K562 (cell line): ENCODE measurements around the gene IMMP2L. TPM values are rescaled to one million over a fixed set of nuclear protein-coding genes. Genes with fewer than 3 reads are reported as not detected.

ENCODE experiments used
- ATAC-seq: fragments of 200-7000 bp; cut with Tn5 transposase; 3 replicates; pipeline ENCODE4 v1.9.1; 2020; ENCODE audit warnings: moderate library complexity
- BruUV-seq: library from RNA; stranded (reverse); fragments of 400-500 nt; replicated peaks from 2 replicates; lab custom pipeline; 2021; lab: Mats Ljungman, UMichigan
- CTCF ChIA-PET: fragments of 300-600 bp; formaldehyde crosslinking; extraction: SDS; loops from one replicate; lab custom pipeline; 2021; ENCODE audit warnings: low intra/inter-chr PET ratio; lab: Yijun Ruan, JAX
- POLR2A ChIA-PET: fragments of 300-600, 350-650 bp; sonication (Branson Sonifier 250); formaldehyde crosslinking; extraction: SDS; loops from one replicate; lab custom pipeline; 2021; ENCODE audit warnings: antibody characterized with exemption, inconsistent platforms; lab: Yijun Ruan, JAX
- DNase-seq, 4 experiments: peaks; one replicate each; pipeline versions ENCODE4 v3.0.0 to v3.0.0-alpha.2; 2011 to 2018; ENCODE audit warnings: low spot score in 3 of 4, mixed read lengths in 3 of 4; ENCODE audit errors: extremely low read depth in 1 of 4
- FAIRE-seq: peaks from 2 replicates; lab custom pipeline; 2011; peaks lifted over from hg19 to GRCh38; lab: Jason Lieb, UNC
- H2AFZ ChIP-seq: 2 replicates; pipeline ENCODE4 v1.6.0; 2011; ENCODE audit warnings: low read depth, low read length, control low read depth, inconsistent platforms
- H3K27ac ChIP-seq: fragments of 200-600 bp; 3 replicates; pipeline ENCODE4 v1.8.0; 2011; ENCODE audit warnings: low read depth, mild to moderate bottlenecking, control low read depth, inconsistent platforms, low read length, moderate library complexity, mixed read lengths; ENCODE audit errors: extremely low read depth
- H3K27me3 ChIP-seq, 2 experiments: fragments of 300-600 bp in 1 of 2; 2 replicates in 1 of 2; 3 replicates in 1 of 2; pipeline versions ENCODE4 v1.6.0 to v1.8.0; 2011; ENCODE audit warnings: inconsistent platforms in 2 of 2, low read length in 2 of 2, mild to moderate bottlenecking in 1 of 2, mixed read lengths in 1 of 2, moderate library complexity in 1 of 2; ENCODE audit not compliant: control insufficient read depth in 2 of 2, insufficient read depth in 2 of 2
- H3K36me3 ChIP-seq: fragments of 300-600 bp; 3 replicates; pipeline ENCODE4 v1.8.0; 2011; ENCODE audit warnings: mild to moderate bottlenecking, low read length, inconsistent platforms; ENCODE audit not compliant: control insufficient read depth, insufficient read depth
- H3K4me1 ChIP-seq, 2 experiments: fragments of 200-600 bp in 1 of 2; replicated peaks in 1 of 2; 2 replicates in 1 of 2; 3 replicates in 1 of 2; pipeline versions ENCODE4 v1.5.1 to v1.8.0; 2011; ENCODE audit warnings: inconsistent platforms in 2 of 2, low read length in 2 of 2, mild to moderate bottlenecking in 1 of 2, mixed read lengths in 1 of 2, moderate library complexity in 1 of 2; ENCODE audit not compliant: control insufficient read depth in 2 of 2, insufficient read depth in 2 of 2
- H3K4me2 ChIP-seq: 2 replicates; pipeline ENCODE4 v1.6.1; 2011; ENCODE audit warnings: low read length, control low read depth, inconsistent platforms, mixed read lengths; ENCODE audit not compliant: insufficient read depth
- H3K4me3 ChIP-seq: fragments of 200-600 bp; sonication (generic), shearing (Covaris generic); 2 replicates; pipeline ENCODE4 v1.5.1; 2016; ENCODE audit warnings: control low read depth, inconsistent platforms
- H3K79me2 ChIP-seq: fragments of 200-600 bp; 3 replicates; pipeline ENCODE4 v1.8.0; 2011; ENCODE audit warnings: low read length, inconsistent platforms; ENCODE audit not compliant: control insufficient read depth, insufficient read depth
- H3K9ac ChIP-seq, 2 experiments: 2 replicates each; pipeline versions ENCODE4 v1.6.0 to v1.6.1; 2011; ENCODE audit warnings: low read depth in 2 of 2, low read length in 2 of 2, control low read depth in 1 of 2, inconsistent platforms in 1 of 2, mild to moderate bottlenecking in 1 of 2, mixed read lengths in 1 of 2; ENCODE audit not compliant: insufficient read depth in 1 of 2
- H3K9me1 ChIP-seq: one replicate; pipeline ENCODE4 v1.6.0; 2011; ENCODE audit warnings: inconsistent platforms, mild to moderate bottlenecking, low read length, moderate library complexity; ENCODE audit not compliant: control insufficient read depth, insufficient read depth
- H3K9me3 ChIP-seq: replicated peaks from 2 replicates; pipeline ENCODE4 v1.5.1; 2011; ENCODE audit warnings: low read depth, low read length, inconsistent platforms; ENCODE audit not compliant: control insufficient read depth, insufficient read depth
- H4K20me1 ChIP-seq: replicated peaks from 2 replicates; pipeline ENCODE4 v1.6.1; 2011; ENCODE audit warnings: low read length, inconsistent platforms, mixed read lengths; ENCODE audit not compliant: control insufficient read depth, insufficient read depth
- ASH1L ChIP-seq: fragments of 450-650 bp; IDR thresholded peaks from 2 replicates; pipeline ENCODE4 v1.6.1; 2018; ENCODE audit warnings: borderline replicate concordance, mild to moderate bottlenecking, low read depth; ENCODE audit not compliant: partially characterized antibody
- BCL6 ChIP-seq: fragments of 250-450 bp; sonication (Bioruptor Pico); IDR thresholded peaks from 2 replicates; pipeline ENCODE4 v1.4.0; 2020
- CBX3 ChIP-seq, 2 experiments: IDR thresholded peaks; 1 replicate in 1 of 2; 2 replicates in 1 of 2; pipeline ENCODE4 v1.6.1; 2012; ENCODE audit warnings: inconsistent platforms in 2 of 2, low read length in 2 of 2, borderline replicate concordance in 1 of 2, control low read depth in 1 of 2
- COPS2 ChIP-seq: fragments of 450-650 bp; conservative IDR thresholded peaks from 2 replicates; pipeline ENCODE4 v1.6.1; 2016; ENCODE audit warnings: mild to moderate bottlenecking, moderate library complexity
- CREM ChIP-seq: IDR thresholded peaks from 2 replicates; pipeline ENCODE4 v1.6.1; 2014; ENCODE audit warnings: antibody characterized with exemption, low read depth
- FOXK1 ChIP-seq: sonication (generic); formaldehyde crosslinking; IDR thresholded peaks from 2 replicates; pipeline ENCODE4 v1.8.0; 2022; ENCODE audit warnings: missing genetic modification reagents, mild to moderate bottlenecking, borderline replicate concordance
- KAT2B ChIP-seq: IDR thresholded peaks from one replicate; pipeline ENCODE4 v1.6.1; 2012; ENCODE audit warnings: low read depth, mild to moderate bottlenecking, control low read depth, inconsistent platforms, low read length, moderate library complexity
- KLF13 ChIP-seq: fragments of 450-650 bp; IDR thresholded peaks from 2 replicates; pipeline ENCODE4 v1.6.1; 2016; ENCODE audit warnings: missing genetic modification characterization, low read depth, mild to moderate bottlenecking, missing compliant biosample characterization, moderate library complexity, borderline replicate concordance
- MAFF ChIP-seq: IDR thresholded peaks from 2 replicates; pipeline ENCODE4 v1.6.1; 2012; ENCODE audit warnings: low read length, improper control_type of control experiment
- RBM25 ChIP-seq: fragments of 200-400 bp; formaldehyde crosslinking; IDR thresholded peaks from 2 replicates; pipeline ENCODE4 v1.6.1; 2018; ENCODE audit warnings: low read length, low read depth, moderate library complexity; ENCODE audit not compliant: severe bottlenecking
- SRSF1 ChIP-seq: fragments of 200-400 bp; formaldehyde crosslinking; IDR thresholded peaks from 2 replicates; pipeline ENCODE4 v1.6.1; 2017; ENCODE audit warnings: mild to moderate bottlenecking, low read depth, low read length, moderate library complexity
- ZFP36 ChIP-seq: fragments of 150-350 bp; IDR thresholded peaks from 2 replicates; pipeline ENCODE4 v1.6.1; 2018; ENCODE audit warnings: low read length, low read depth; ENCODE audit not compliant: partially characterized antibody
- ZNF668 ChIP-seq: fragments of 250-450 bp; sonication (Bioruptor Pico); IDR thresholded peaks from 2 replicates; pipeline ENCODE4 v1.8.0; 2022; ENCODE audit warnings: mild to moderate bottlenecking, inconsistent platforms
- WGBS: fragments of 100-300 bp; shearing (Covaris generic); methylation state at CpG from one replicate; pipeline ENCODE4 v1.1.6; 2016; ENCODE audit warnings: low coverage, mixed read lengths; ENCODE audit not compliant: insufficient coverage; ENCODE audit errors: missing lambda C conversion rate; 5-methylcytosine and 5-hydroxymethylcytosine counted together
- in situ Hi-C: fragments of 300-500 bp; cut with MboI; formaldehyde crosslinking; loops from 4 replicates; pipeline ENCODE4 v1.15.0; 2018; ENCODE audit warnings: inconsistent platforms, mixed read lengths
- intact Hi-C: fragments of 100-400 bp; cut with micrococcal nuclease; formaldehyde crosslinking; loops from 2 replicates; pipeline ENCODE4 v1.14.2; 2022
- polyA plus RNA-seq, 8 experiments: library from polyadenylated mRNA; depleted of rRNA in 4 of 8; stranded (reverse) in 5 of 8; unstranded in 3 of 8; fragments of >200 nt; fragmentation: Nextera tagmentation in 2 of 8; fragmentation: Illumina TruSeq in 1 of 8; extraction: Ambion mirVana in 2 of 8; extraction: Trizol in 1 of 8; gene quantifications; 2 replicates each; pipeline versions ENCODE4 v1.2.1 to v1.2.3, GENCODE V29; 2011 to 2014; ENCODE audit warnings: inconsistent platforms in 1 of 8, missing spikeins in 1 of 8
- total RNA-seq, 7 experiments: library from RNA; depleted of rRNA in 6 of 7; stranded (reverse); fragments of >200 nt in 6 of 7; fragmentation: Illumina TruSeq in 2 of 7; extraction: Trizol in 2 of 7; gene quantifications; 2 replicates each; pipeline versions ENCODE4 v1.2.1 to v1.2.3, GENCODE V29; 2011 to 2021; ENCODE audit warnings: low replicate concordance in 1 of 7
- TF ChIP-seq, protein P1 (sequence below): sonication (generic); IDR thresholded peaks from 2 replicates; pipeline ENCODE4 v1.6.1; 2016
- TF ChIP-seq, protein P2 (sequence below): fragments of 250-450 bp; sonication (Bioruptor Pico); IDR thresholded peaks from 2 replicates; pipeline ENCODE4 v1.4.0; 2020

Gene IMMP2L
- total and polyA plus RNA-seq, 9 of the 15 experiments (the other 6 are each of a cell fraction or from before 2014, with no cell fraction given) = 29.7 to 116 (median 53.0) TPM

DNA sequence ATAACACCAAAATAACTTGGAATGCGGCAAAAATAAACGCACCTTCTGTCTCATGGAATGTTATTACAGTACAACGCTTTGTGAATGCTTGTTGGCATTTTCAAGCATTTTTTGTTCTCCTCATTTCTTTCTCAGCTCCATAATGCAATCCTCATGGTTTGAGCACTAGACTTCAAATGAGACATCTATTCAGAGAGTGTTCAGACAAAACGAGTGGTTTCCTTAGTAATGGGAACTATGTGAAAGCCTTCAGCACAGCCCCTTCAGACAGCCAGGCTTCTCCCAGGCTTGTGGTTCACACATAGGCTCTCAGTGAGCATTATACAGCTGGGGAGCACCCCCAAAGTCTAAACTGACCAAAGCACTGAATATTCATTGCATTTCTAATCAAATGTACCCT is 479.9 kb downstream of the IMMP2L start:
- DNase-seq (no peak), FAIRE-seq (no peak), ATAC-seq (no peak)
- WGBS = 51% methylated on average over 4 of the region's 4 CpGs
- no peaks in the 10 kb centered on the region for H3K9me3 ChIP-seq
- intact Hi-C loops = no loop called here
- H3K4me3 ChIP-seq = no peak overlapping the region
- no peaks in the 10 kb centered on the region for H3K27me3 ChIP-seq
- TF ChIP-seq ZFP36 = no peak
- no peak for TF ChIP-seq FOXK1 (CRISPR knock-in tag)
- no peak for TF ChIP-seq BCL6 (CRISPR knock-in tag)
- TF ChIP-seq CREM = no peak
- CTCF ChIA-PET = no interaction called here
- no TSS peak for BruUV-seq
- no peak overlapping the region for H2AFZ ChIP-seq
- H3K27ac ChIP-seq = no peak overlapping the region
- no peaks in the 10 kb centered on the region for H3K4me1 ChIP-seq
- H3K79me2 ChIP-seq = no peaks in the 10 kb centered on the region
- in situ Hi-C loops = no loop called here
- no peaks in the 10 kb centered on the region for H3K9me1 ChIP-seq
- no peaks in the 10 kb centered on the region for H4K20me1 ChIP-seq
- no peaks in the 10 kb centered on the region for H3K36me3 ChIP-seq
- H3K4me2 ChIP-seq = no peak overlapping the region
- no peak overlapping the region for H3K9ac ChIP-seq
- POLR2A ChIA-PET = no interaction called here

DNA sequence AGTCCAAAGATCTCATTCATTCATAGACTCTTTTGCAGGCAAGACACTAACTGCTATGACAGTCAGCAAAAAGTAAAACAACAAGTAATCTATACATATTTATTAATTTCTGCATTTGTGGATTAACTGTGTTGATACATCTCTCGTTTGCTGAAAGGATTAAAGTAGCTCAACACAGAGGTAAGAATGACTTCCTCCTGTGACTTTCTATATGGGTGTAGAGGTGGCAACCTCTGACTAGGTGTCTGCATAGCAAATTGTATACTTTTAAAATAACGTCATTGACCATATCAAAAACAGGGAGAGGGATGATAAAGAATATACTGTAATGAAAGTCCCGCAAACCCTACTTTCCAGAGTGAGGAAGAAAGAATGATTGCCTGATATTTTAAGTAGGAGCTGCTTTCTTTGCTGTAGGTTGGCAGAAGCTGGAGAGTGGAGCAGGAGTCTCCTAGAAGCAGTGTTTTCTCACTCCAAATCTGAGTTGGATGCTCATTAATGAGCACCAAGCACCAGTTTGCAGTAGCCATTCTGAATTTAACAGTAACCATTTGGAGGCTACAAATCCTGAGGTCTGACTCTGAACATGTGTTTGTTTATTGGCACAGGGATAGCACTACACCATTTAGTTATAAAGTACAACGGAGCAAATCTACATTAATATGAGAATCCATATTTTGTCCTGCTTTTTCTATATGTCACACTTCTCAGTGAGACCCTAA is 480.6 kb downstream of the IMMP2L start:
- H3K27ac ChIP-seq = no peak overlapping the region
- in situ Hi-C loops = no loop called here
- H4K20me1 ChIP-seq = no peaks in the 10 kb centered on the region
- H3K9me1 ChIP-seq = no peaks in the 10 kb centered on the region
- H3K9me3 ChIP-seq = no peaks in the 10 kb centered on the region
- 71% methylated on average over 4 of the region's 4 CpGs for WGBS
- ATAC-seq = no peak
- H3K4me1 ChIP-seq = no peaks in the 10 kb centered on the region
- ChIA-PET POLR2A (no interaction called here), CTCF (interaction anchor here (0.6 kb wide), 1 partner anchor 798 kb away, joined by 3 read pairs; no protein-coding TSS in a partner anchor)
- no peak for FAIRE-seq
- DNase-seq = no peak
- BruUV-seq = no TSS peak
- H3K36me3 ChIP-seq = no peaks in the 10 kb centered on the region
- no peak overlapping the region for H3K9ac ChIP-seq
- intact Hi-C loops = no loop called here
- H3K27me3 ChIP-seq = no peaks in the 10 kb centered on the region
- no peak overlapping the region for H2AFZ ChIP-seq
- H3K4me3 ChIP-seq = no peak overlapping the region
- H3K79me2 ChIP-seq = no peaks in the 10 kb centered on the region
- H3K4me2 ChIP-seq = no peak overlapping the region
- TF ChIP-seq RBM25 (no peak), SRSF1 (no peak), KLF13 (tag) (no peak), ASH1L (no peak), MAFF (no peak), ZNF668 (no peak), COPS2 (no peak), KAT2B (no peak), CBX3 (IDR thresholded peaks at IDR 0.05; ENCODE audit: borderline replicate concordance in 1 of 2, low read length in 2 of 2) (no peak)
- TF ChIP-seq, protein P1, sequence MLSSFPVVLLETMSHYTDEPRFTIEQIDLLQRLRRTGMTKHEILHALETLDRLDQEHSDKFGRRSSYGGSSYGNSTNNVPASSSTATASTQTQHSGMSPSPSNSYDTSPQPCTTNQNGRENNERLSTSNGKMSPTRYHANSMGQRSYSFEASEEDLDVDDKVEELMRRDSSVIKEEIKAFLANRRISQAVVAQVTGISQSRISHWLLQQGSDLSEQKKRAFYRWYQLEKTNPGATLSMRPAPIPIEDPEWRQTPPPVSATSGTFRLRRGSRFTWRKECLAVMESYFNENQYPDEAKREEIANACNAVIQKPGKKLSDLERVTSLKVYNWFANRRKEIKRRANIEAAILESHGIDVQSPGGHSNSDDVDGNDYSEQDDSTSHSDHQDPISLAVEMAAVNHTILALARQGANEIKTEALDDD = no peak
- TF ChIP-seq, protein P2, sequence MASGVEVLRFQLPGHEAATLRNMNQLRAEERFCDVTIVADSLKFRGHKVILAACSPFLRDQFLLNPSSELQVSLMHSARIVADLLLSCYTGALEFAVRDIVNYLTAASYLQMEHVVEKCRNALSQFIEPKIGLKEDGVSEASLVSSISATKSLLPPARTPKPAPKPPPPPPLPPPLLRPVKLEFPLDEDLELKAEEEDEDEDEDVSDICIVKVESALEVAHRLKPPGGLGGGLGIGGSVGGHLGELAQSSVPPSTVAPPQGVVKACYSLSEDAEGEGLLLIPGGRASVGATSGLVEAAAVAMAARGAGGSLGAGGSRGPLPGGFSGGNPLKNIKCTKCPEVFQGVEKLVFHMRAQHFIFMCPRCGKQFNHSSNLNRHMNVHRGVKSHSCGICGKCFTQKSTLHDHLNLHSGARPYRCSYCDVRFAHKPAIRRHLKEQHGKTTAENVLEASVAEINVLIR (CRISPR knock-in tag) = no peak
